ENCODE measurements around the gene ITGA1.

Gene ITGA1

DNA sequence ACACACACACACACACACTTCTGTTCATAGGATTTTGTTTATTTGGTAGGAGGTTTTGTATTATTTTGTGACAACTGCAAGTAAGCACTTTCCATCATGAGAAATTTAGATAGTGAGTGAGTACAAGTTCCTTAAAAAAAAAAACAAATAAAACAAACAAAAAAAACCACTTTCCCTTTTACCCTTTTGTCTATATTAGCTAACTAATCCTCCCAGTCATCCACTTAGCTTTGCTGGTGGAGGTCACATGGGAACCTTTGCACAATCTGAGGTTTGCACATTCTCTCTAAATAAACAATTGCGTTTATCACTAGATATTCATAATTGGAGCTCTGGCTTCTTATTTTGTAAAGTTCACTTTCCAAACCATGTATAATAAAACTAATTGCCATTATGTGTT is 6.8 kb downstream of the ITGA1 start:
- H3K4me3 ChIP-seq (ENCODE audit: low read depth, low read length), result no peak overlapping the region
- ChIA-PET CTCF (interaction anchor here (1.3 kb wide), 1 partner anchor 101 kb away, joined by 4 read pairs; no protein-coding TSS in a partner anchor), POLR2A (no interaction called here)
- TF ChIP-seq, protein P1, sequence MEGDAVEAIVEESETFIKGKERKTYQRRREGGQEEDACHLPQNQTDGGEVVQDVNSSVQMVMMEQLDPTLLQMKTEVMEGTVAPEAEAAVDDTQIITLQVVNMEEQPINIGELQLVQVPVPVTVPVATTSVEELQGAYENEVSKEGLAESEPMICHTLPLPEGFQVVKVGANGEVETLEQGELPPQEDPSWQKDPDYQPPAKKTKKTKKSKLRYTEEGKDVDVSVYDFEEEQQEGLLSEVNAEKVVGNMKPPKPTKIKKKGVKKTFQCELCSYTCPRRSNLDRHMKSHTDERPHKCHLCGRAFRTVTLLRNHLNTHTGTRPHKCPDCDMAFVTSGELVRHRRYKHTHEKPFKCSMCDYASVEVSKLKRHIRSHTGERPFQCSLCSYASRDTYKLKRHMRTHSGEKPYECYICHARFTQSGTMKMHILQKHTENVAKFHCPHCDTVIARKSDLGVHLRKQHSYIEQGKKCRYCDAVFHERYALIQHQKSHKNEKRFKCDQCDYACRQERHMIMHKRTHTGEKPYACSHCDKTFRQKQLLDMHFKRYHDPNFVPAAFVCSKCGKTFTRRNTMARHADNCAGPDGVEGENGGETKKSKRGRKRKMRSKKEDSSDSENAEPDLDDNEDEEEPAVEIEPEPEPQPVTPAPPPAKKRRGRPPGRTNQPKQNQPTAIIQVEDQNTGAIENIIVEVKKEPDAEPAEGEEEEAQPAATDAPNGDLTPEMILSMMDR (IDR thresholded peaks at IDR 0.05; ENCODE audit: insufficient read depth, low read length, missing control alignments), result no peak
- no peak for DNase-seq (ENCODE audit: low read depth, low spot score)

DNA sequence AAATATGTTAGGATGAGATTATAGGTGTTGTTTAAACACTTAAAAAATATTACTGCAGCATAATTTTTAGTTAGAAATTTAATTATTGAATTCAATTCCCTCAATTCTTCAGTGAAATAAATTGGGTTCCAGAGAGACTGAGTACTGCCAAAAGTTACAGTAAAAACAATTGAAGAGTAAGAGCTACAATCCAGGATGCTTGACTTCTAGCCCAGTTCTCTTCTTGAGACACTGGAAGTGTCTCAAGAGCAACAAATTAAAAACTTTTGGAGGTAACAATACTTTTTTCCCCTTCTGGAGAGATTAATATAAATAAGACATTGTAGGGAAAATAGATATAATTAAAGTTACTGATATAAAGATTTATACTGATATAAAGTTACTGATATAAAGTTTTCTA is 8.3 kb downstream of the ITGA1 start:
- CTCF ChIA-PET, result interaction anchor here (1.4 kb wide), 1 partner anchor 122 kb away, joined by 3 read pairs; no protein-coding TSS in a partner anchor
- no peak for DNase-seq (ENCODE audit: low read depth, low spot score)
- no peak overlapping the region for H3K4me3 ChIP-seq (ENCODE audit: low read depth, low read length)
- TF ChIP-seq, protein P1 (IDR thresholded peaks at IDR 0.05; ENCODE audit: insufficient read depth, low read length, missing control alignments), result no peak
- POLR2A ChIA-PET, result no interaction called here

DNA sequence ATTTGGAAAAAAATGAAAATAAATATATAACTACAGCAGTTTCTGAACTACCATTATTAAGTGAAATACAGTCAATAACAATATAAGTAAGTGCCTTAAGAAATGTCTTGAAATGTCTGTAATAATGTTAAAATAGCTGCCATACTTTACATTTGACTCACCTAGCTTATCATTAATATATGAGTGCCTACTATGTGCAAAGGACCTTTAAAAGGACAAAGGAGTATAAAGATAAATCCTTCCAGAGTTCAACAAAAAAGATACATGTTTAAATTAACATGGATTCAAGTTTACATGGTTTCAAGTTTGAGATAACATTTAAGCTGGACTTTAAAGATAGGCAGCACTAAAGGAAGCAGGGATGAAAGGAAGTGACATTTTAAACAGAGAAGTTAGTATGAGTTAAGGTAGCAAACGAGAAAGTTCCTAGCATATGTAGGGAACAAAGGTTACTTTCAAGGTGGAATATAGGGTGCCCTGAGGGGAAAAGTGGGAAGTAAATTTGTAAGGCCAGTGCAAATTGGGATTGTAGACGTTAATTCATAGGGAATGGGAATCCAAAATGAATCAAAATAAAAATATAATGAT is 8.9 kb downstream of the ITGA1 start:
- TF ChIP-seq, protein P1 (IDR thresholded peaks at IDR 0.05; ENCODE audit: insufficient read depth, low read length, missing control alignments), result no peak

DNA sequence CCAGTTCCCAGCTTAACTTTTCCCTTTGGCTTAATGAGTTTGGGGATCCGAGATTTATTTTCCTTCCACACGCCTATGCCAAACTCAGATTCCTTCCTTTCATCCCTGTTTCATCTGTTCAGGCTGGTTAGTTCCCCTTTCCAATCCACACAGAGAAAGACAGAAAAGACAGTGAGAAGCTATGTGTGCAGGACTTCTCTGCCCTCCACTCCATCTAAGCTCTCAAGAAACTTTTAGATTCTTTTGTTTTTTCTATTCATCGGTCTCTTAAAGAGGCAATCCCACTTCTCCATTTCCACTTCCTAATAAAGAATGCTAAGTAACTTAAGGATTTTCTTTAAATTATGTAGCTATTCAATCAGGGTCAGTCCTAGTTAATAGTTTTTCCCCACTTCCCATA is 11.2 kb downstream of the ITGA1 start:
- TF ChIP-seq, protein P1 (IDR thresholded peaks at IDR 0.05; ENCODE audit: insufficient read depth, low read length, missing control alignments), result no peak
- CTCF ChIA-PET, result interaction anchor here (0.8 to 2.2 kb wide), 9 partner anchors 7 to 141 kb away, joined by 3 to 13 read pairs (median 4); partner anchors contain the start of genes ITGA1 and PELO
- no peak for DNase-seq (ENCODE audit: low read depth, low spot score)
- peak overlapping the region; percentile 76 for H3K4me3 ChIP-seq (ENCODE audit: low read depth, low read length)
- POLR2A ChIA-PET, result interaction anchor here (0.9 to 1.9 kb wide), 5 partner anchors 11 to 90 kb away, joined by 3 to 11 read pairs (median 8); partner anchors contain the start of genes ITGA1 and PELO

More for the DNA sequence above, 8.9 kb downstream of the ITGA1 start:
- no peak for DNase-seq (ENCODE audit: low read depth, low spot score)
- ChIA-PET POLR2A (no interaction called here), CTCF (interaction anchor here (1.4 kb wide), 1 partner anchor 122 kb away, joined by 3 read pairs; no protein-coding TSS in a partner anchor)
- no peak overlapping the region for H3K4me3 ChIP-seq (ENCODE audit: low read depth, low read length)

DNA sequence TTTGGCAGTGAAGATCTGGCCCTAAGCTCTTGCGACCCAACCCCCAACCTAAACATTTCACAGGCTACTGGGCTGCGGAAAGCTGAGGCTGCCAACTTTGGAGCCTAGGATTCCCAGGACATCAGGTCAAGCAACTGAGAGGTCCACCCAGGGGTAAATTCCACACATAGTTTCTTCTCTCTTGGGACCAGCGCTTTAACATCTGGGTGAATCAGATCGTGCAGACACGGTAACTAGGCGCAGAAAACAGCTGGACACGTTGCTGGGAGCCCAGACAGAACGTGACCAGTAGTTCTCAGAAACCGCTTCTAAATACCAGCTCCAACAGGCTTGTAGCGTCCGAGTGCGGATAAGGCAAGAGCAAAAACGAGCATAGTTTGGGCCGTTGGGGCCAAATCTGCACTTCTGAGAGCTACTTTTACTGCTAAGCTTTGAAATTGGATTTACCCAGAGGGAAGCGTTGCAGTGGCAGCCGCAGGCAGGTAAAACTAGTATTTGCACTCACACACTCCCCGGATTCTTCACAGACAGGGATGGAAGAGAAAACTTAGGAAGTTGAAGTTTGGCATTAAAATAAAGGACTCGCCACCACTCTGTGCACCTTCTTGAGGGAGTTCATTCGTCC is 11.8 kb downstream of the ITGA1 start:
- ChIA-PET POLR2A (interaction anchor here (0.6 to 1.9 kb wide), 9 partner anchors 8 to 117 kb away, joined by 3 to 11 read pairs (median 6); partner anchors contain the start of genes ITGA1 and PELO), CTCF (interaction anchor here (0.7 to 3.2 kb wide), 12 partner anchors 8 to 142 kb away, joined by 3 to 13 read pairs (median 4); partner anchors contain the start of genes ITGA1 and PELO)
- DNase-seq (ENCODE audit: low read depth, low spot score), result no peak
- TF ChIP-seq, protein P1 (IDR thresholded peaks at IDR 0.05; ENCODE audit: insufficient read depth, low read length, missing control alignments), result no peak
- peak overlapping the region; percentile 76 for H3K4me3 ChIP-seq (ENCODE audit: low read depth, low read length)

DNA sequence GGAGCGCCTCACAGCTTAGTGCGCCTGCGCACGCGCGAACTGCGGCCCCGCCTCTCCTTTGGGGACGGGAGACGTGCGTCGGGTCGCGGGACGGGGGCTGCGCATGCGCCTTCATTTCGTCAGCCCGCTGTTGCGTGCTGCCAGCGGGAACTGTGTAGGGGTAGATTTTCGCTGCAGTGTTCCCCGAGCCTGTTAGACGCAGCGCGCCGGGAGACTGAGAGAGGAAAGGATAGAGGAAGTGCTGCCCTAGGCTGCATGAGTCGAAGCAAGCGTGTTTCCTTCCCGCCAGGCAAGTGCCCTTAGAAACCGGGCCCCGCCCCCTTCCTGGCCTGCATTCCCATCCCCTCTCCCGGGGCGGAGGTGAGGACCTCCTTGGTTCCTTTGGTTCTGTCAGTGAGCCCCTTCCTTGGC is 12.3 kb downstream of the ITGA1 start:
- POLR2A ChIA-PET, result interaction anchor here (0.6 to 1.9 kb wide), 9 partner anchors 9 to 117 kb away, joined by 3 to 11 read pairs (median 6); partner anchors contain the start of genes ITGA1 and PELO
- peak overlapping the region; percentile 76 for H3K4me3 ChIP-seq (ENCODE audit: low read depth, low read length)

More for the DNA sequence above, 12.3 kb downstream of the ITGA1 start:
- CTCF ChIA-PET, result interaction anchor here (0.7 to 3.2 kb wide), 8 partner anchors 9 to 142 kb away, joined by 3 to 13 read pairs (median 5); partner anchors contain the start of genes ITGA1 and PELO
- no peak for DNase-seq (ENCODE audit: low read depth, low spot score)
- TF ChIP-seq, protein P1 (IDR thresholded peaks at IDR 0.05; ENCODE audit: insufficient read depth, low read length, missing control alignments), result no peak
